DND-41 (cell line): ENCODE measurements around the gene IL13RA1.

Experiments used
- CTCF ChIP-seq: IDR thresholded peaks from 2 replicates; pipeline ENCODE4 v1.5.1; 2012; ENCODE audit warnings: borderline replicate concordance, low read length, moderate library complexity, mild to moderate bottlenecking; ENCODE audit not compliant: poor library complexity, severe bottlenecking; ENCODE audit errors: extremely low read depth
- EZH2 ChIP-seq: IDR thresholded peaks from 3 replicates; pipeline ENCODE4 v1.6.1; 2012; ENCODE audit warnings: borderline replicate concordance, low read depth, mild to moderate bottlenecking, moderate library complexity, low read length, inconsistent platforms; ENCODE audit not compliant: severe bottlenecking

DNA sequence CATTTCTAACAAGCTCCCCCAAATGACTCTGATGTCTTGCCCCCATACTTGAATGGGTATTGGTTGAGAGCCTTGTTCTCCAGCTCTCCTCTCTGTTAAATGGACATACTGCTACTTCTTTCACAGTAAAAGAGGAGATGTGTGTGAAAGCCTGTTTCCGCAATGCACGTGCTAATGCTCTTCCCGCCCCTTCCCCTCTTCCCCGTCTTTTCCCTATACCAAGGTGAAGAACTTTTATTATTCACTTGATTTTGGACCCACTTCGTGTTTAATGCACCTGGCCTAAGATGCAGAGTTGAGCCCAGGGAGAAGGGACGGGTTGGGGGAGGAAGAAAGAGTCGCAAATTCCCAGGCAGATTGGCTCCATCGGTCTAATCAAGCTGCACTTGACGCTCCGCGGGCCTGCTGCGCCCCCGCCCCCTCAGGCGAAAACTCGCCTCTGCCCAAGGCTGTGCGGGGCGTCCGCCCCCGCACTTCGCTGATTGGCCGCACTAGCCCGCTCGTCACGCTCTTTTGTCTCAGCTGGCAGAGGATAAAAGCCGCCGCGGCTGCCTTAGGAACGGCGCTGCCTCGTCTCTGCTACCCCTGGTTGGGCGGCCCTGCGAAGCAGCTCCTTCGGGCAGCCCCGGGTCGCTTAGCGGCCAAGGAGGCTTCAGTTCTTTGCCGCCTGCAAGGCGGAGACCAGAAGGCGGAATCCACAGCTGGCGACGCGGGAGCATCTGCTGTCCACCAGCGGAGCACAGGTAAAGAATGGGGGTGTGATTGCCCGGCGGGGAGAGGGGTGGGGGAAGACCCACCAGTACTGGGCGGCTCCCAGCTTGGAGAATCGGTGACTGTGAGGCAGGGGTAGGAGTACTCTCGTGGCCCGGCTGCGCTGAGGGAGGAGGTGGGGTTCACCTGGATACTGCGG lies 96.1 kb downstream of the IL13RA1 start, which contains the start of gene ZCCHC12:
- TF ChIP-seq CTCF = no peak
- no peak for TF ChIP-seq EZH2
